ENCODE results near the gene ZMAT5. TPM values are rescaled to one million over a fixed set of nuclear protein-coding genes. Genes with fewer than 3 reads are reported as not detected.
A peak's percentile ranks its signal among the peaks of the same experiment; 100 is the strongest.

ZMAT5 gene
- total RNA-seq, 2 donors from 2014 or later, result 14.1 to 18.0 TPM

DNA sequence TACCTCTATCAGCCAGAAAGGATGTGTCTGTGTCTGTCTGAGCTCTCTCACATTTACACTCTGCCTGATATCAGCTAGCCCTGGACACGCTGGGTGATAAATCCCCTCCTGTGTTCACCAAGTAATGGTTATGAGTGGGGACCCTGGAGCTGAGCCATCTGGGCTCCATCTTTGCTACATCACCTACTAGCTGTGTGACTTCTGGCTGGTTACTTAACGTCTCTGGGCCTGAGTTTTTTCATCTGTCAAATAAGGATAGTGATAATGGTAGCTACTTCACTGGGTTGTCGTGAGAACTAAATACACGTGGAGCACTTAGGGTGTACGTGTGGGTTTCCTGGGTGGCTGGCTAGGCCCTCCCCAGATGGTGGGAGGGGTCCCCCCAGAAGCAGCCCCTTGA is 23.3 kb upstream of the ZMAT5 start:
- intact Hi-C loops (cut with DNase I), result no loop called here
- no peak for DNase-seq (ENCODE audit: low spot score)

DNA sequence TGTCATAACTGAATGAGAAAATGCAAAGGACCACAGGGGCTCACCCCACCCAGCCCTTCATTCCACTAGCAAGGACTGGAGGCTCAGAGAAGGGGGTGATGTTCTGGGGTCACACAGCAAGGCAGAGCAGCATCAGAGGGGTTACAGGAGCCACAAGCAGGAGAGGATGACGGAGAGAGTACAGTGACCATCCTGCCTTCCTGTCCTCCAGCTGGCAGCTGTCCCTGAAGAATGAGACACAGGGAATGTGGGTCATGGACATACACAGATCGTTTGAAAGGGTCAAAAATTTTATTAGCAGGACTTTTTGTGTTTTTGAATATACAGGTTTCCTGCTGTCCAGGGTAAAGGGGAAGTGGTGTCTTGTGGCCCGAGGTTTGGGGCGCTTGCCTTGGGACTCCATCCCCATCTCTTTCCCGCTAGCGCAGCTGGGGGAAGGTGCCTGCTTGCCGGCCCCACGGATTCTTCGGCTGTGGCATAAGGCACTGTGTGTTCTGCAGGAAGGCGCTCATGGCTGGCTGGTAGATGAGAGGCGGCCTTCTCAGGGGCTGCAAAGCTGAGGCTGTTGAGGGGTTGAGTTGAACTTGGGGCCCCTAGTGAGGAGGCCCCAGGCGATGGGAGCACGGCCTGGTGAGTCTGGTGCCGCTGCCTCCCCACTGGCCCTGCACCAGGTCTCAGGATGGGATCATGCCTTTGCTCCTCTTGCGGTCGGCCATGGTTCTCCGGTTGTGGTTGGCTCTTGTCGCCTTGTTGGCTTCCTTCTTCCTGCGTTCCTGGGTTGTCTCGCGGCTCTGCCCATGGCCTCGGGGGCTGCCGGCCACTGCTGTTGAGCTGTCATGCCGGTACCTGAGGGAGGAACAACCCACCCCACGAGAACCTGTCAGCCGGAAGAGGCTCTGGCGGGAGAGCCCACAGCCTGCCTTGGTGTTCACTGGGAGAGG is 21.8 kb upstream of the ZMAT5 start:
- intact Hi-C loops (cut with DNase I), result no loop called here

DNA sequence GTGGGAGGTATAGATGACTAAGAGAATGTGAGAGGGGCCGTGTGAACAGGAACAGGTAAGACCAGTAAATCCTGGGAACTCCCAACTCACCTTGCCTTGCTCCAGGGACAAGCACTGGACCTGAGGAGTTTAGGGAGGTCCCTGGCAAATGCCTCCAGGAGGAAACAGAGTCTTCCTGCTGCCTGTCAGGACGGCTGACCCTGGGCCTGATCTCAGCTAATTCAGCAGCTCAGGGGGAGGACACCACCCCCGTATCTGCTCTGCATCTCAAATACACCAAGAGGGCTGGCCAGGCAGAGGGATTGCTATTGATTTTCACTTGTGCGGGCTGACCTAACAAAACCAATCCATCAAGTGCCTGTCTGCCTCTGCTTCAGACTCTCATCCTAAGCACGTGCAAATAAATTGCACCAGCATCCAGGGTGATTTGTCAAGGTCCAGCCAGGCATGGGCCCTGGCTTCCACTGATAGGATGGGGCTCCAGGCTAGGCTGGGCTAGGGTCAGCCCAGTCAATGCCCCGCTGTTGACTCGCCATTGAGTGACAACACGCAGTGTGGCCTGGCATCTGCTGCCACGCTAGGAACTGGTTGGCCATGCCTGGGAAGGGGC is 20.7 kb upstream of the ZMAT5 start:
- no peak for DNase-seq (ENCODE audit: low spot score)
- intact Hi-C loops (cut with DNase I), result no loop called here

More for the DNA sequence above, 21.8 kb upstream of the ZMAT5 start:
- no peak for DNase-seq (ENCODE audit: low spot score)

DNA sequence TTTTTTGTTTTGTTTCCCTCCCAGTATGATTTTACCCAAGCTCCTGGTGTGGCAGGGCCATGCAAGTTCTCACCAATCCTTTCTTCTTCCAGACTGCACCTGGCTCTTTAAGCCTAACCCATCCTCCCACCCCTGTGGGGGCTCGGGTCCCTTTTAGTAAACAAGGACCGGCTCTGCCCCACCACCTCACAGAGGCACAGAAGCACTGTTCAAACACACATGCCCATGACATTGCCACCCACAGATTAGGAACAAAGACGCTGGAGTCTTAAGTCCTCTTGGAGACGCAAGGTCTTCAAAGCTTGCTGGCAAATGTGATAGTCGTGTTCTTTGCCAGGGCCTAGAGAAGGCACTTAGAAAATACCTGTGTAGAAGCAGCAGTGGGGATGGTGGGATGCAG is 19.2 kb upstream of the ZMAT5 start:
- no peak for DNase-seq (ENCODE audit: low spot score)
- intact Hi-C loops (cut with DNase I), result no loop called here

DNA sequence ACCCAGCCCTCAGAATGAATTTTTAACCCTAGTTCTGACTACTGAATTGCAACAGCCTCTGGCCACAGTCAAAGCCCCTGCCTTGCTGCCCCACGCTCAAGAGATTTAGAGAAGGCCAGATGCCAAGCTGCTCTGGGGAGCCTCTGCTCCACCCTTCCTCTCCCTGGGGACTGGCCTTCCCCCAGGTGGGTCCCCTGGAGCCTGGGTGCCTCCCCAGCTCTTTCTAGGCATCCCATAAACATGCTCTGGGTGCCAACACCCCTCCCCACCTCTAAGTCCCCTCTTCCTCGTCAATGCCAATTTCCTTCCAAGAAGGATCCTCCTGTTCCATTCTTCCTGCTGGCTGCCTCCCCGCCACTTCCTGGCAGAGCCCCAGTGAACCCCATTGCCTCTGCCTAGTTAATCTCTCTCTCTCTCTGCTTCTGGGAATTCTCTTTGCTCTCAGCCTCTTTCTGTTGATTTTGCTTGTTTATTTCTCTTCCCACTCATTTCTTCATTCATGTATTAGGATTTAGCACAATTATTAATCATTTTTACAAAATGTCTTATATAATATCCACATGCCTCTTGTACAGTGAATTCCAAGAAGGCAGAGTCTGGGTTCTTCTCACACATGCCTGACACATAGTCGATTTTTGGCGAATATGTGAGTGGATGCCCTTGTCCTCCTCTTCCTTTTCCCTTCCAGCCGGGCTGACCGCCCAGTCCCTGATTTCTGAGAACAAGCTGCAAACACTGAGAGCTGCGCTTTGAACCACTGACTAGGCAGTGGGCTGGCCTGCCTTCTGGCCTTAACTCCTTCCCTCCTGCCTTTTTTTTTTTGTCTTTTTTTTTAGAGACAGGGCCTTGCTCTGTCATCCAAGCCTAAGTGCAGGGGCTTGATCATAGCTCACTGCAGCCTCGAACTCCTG is 17.9 kb upstream of the ZMAT5 start:
- DNase-seq (ENCODE audit: low spot score), result peak; percentile 91
- intact Hi-C loops (cut with DNase I), result no loop called here

DNA sequence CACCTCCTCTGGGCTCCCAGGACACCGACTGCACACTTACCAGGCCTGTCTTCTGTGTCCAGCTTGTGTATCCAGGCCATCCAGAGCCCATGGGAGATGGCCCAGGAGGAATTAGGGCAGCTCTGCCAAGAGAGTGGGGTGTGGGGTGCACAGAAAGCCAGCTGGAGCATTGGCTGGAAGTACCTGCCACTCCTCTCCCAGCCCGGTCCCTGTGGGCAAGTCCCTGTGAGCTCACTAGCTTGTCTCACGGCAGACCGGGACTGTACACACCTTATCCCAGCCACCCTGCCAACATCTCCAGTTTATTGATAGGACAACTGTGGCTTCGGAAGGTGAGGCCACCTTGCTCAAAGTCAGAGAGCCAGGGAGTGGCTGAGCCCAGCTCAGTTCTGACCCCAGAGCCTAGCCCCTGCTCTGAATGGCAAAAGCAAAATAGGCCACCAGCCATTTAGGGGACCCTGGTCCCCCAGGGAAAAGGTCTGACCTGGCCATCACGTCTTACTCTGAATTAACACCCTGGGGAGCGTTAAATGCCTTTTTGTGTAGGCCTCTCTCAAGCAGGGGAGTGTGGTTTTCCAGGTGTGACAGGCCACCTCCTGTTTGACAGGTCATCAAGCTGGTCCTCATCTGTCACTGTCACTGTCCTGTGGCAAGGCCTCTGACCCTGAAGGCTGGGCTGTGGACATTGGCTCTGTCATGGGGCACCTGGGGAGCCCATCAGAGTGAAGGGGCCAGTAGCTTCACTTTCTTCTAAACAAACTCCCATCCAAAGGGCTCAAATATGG is 15.4 kb upstream of the ZMAT5 start:
- DNase-seq (ENCODE audit: low spot score), result no peak

DNA sequence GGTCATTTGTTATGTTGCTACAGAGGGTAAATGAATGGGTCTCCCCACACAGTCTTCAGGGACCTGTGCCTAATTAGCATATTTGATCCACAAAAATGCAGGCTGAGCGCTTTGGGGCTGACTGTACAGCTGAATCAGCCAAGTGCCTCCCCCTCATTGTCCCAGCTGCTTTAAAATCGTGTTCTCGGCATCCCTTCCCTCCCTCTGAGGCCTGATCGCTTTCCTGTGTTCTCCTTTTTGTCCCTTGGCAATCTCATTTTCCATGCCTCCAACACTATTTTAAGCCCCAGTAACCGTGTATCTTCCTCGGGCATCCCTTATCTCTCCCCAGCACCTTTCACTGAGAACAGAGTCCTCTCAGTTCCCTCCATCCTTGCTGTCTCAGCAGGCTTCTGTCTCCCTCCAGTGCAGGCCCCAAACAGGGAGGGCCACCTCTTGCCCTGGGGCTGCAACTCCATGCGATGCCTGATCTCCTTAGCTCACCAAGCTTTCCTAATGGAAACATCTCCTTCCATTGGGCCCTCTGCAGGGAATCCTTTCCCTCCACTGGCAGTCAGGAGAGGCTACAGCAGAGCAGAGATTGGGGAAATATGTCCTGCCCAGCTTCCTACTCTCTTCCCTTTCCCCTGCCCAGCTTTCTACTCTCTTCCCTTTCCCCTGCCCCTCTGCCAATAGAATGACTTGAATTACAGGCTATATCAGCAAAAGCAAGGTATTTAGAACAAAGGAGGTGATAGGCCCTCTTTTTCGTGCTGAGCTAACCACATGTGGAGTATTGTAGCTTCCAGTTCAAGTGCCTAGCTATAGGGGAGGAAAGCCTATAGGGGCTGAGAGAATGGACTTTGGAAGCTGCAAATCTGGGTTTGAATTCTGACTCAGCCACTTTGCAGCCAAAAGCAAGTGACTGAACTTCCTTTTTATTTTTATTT is 14.2 kb upstream of the ZMAT5 start:
- intact Hi-C loops (cut with DNase I), result no loop called here
- DNase-seq (ENCODE audit: low spot score), result no peak

More for the DNA sequence above, 15.4 kb upstream of the ZMAT5 start:
- intact Hi-C loops (cut with DNase I), result no loop called here

DNA sequence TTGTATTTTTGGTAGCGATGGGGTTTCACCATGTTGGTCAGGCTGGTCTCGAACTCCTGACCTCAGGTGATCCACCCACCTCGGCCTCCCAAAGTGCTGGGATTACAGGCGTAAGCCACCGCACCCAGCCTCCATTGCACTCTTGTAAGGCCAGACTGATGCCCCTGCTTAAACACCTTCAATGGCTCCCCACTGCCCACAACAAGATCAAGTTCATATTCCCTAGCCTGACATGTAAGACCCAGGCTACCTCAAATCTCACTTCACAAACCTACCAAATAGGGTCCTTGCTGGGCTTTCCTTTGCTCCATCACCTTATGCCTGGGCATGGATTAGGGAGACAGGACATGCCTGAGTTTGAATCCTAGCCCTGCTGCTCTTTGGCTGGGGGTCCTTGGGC is 13.4 kb upstream of the ZMAT5 start:
- no peak for DNase-seq (ENCODE audit: low spot score)
- intact Hi-C loops (cut with DNase I), result no loop called here

DNA sequence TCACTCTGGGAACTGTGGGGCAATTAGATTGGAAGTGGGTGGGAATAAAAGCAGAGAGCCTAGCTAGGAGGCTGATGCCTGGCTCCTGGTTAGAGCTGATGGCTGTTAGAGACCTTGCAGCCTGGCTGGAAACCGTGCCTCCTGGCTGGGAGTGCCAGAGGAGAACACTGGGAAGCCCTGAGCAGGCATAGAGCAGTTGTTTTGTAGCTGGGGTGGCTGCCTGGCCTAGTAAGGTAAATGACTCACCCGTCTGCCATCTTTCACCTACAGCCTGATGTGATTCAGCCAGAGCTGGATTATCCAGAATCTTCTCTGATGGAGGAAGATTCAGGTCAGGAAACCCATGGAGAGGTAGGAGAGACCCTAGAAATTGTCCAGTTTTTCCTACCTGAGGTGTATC is 6.4 kb upstream of the ZMAT5 start:
- no peak for DNase-seq (ENCODE audit: low spot score)
- intact Hi-C loops (cut with DNase I), result no loop called here

DNA sequence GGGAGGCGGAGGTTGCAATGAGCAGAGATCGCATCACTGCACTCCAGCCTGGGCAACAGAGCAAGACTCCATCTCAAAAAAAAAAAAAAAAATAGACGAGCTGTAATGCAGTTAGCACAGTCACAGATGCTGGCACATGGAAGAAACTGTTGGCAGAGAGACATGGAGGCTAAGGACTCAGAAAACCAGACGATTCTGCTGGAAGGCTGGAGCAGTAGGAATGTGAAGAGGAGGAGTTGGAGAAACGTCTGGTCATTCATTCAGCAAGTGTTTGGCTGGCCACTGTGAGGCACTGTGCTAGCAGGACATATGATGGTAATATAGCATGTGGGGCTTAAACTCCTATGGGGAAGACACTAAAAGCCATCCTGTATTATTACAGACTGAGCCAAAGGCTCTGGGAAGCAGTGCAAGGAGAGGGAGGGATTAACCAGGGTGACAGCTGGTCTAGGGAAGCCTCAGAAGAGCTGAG is 5.4 kb upstream of the ZMAT5 start:
- intact Hi-C loops (cut with DNase I), result no loop called here
- DNase-seq (ENCODE audit: low spot score), result no peak

DNA sequence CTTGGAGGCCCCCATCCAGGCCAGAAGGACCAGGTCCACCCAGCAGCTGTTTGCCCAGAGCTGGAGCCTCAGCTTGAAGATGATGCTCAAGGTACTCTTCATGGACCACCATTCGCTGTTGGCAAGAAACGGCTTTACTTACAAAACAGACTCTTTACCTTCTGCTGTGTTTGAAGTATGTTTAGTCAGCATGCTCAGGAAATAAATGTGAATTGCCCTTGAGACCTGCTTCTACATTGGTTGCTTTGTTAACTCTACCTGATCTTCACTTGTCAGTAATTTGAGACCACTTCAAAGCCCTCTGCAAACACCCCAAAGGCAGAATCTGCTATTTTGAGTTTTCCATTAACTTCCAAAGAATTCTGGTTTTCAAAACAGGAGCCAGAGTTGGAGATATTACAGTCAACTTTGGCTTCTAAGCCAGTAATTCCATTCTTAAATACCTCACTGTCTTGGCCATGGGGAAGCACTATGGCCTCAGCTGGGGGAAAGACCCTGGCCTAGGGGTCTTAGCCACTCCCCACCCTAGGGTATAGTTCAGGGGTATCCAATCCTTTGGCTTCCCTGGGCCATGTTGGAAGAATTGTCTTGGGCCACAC is 3.0 kb upstream of the ZMAT5 start:
- DNase-seq (ENCODE audit: low spot score), result no peak
- intact Hi-C loops (cut with DNase I), result no loop called here

DNA sequence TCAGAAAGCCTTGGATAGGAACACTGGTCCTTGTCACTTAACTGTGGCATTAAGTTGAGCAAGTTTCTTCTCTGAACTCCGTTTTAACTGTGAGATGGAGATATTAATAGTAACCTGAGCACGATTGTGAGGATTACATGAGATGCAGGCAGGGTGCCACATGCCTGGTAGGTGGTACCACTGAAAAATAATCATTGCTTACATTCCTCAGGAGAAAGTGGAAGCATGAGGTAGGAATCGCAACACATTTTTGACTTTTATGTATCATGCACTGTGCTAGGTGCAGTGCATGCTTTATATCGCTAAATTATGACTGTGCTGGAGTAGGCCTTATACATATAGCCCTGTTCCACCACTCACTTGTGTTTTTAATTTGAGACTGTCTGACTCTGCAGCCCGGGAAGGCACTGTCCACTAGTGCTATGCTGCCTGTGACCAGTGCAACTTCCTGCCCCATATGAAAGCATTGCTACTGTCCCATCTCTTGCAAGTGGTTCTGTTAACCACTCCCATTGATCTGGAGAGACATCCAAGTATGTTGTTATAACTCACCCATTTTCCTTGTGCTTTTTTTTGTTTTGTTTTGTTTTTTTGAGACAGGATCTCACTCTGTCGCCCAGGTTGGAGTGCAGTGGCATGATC is 1.4 kb upstream of the ZMAT5 start:
- no peak for DNase-seq (ENCODE audit: low spot score)
- intact Hi-C loops (cut with DNase I), result no loop called here

DNA sequence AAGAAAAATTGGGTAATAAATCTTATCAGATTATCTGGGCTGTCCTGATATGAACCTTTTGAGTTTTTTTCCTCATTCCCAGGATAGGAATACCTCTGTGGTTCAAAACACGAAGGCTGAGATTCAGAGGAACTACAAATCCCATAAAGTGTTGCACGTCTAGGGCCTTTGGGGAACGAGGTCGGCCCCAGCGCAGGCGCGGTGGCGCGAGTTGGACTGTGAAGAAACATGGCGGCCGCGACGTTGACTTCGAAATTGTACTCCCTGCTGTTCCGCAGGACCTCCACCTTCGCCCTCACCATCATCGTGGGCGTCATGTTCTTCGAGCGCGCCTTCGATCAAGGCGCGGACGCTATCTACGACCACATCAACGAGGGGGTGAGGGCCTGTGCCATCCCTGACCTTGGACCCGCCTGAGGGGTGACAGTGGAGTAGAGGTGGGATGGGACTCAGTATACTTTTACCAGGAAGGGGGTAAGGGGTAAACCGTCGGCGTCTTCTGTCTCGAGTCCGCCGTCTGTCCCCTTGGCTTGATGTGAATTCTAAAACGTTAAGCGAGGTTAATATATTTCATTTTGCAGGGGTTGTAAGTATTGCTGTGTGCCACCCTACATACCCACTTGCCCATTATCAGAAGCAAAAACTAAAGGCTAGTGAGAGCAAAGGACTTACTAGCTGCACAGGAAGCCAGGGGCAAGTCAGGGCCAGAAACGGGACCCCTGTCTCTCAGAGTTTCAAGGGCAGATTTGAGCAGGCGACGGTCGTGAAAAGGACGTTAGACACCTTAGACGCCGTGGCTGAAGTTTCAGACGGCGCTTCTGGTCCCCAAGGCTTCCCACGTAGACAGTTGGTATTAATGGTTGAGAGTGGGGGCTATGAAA is 604 bp upstream of the ZMAT5 start, which contains the start of gene UQCR10:
TSS of gene UQCR10 (plus strand) at position 199 of the 881 bp plus-strand sequence. CDS start at position 229, 30 bp downstream.
- DNase-seq (ENCODE audit: low spot score), result peak; percentile 98
- intact Hi-C loops (cut with DNase I), result no loop called here

DNA sequence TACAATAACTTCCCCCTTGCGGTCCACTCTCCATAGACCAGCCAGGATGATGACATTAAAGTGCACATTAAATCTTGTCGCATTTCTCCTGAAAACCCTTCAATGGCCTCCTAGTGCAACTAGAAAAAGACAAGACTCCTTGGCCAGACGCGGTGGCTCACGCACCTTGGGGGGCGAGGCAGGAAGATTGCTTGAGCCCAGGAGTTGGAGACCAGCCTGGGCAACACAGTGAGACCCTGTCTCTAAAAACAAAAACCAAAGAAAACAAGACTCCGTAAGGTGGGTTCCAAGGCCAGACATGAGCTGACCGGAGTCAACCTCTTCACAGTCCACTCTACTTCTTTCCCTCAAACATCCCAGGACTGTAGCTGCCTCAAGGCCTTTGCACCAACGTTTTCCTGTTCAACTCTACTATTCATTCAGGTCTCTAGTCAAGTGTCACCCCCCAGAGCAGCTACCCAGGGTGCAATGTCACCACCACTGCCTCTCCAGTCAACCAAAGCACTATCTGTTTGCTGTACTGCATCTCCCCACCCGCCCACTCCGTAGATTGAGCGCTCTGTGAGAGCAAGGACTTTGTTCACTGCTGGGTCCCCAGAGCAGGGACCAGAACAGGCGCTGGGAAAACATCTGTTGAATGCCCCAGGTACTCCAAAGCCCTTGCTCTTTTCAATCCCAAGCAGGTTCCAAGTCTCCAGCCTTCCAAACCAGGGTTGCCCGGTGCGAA is 739 bp downstream of the ZMAT5 start:
- DNase-seq (ENCODE audit: low spot score), result no peak
- intact Hi-C loops (cut with DNase I), result no loop called here

DNA sequence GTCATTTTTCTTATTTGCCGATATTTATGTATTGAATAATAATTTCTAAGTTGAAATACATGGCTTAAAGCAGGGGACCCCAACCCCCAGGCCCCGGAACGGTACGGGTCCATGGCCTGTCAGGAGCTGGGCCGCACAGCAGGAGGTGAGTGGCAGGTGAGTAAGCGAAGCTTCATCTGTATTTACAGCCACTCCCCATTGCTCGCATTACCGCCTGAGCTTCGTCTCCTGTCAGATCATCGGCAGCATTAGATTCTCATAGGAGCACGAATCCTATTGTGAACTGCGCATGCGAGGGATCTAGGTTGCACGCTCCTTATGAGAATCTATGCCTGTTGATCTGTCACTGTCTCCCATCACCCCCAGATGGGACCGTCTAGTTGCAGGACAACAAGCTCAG is 4.5 kb downstream of the ZMAT5 start:
- no peak for DNase-seq (ENCODE audit: low spot score)
- intact Hi-C loops (cut with DNase I), result no loop called here

All from posterior vena cava (tissue), 2 donors.